Bronchial epithelial cell (primary cell): ENCODE measurements around the gene PCDH1. TPM values are rescaled to one million over a fixed set of nuclear protein-coding genes. Genes with fewer than 3 reads are reported as not detected.

Experiments used
- DNase-seq: peaks from one replicate; pipeline ENCODE4 v3.0.0-alpha.2; 2010; ENCODE audit warnings: low read depth
- FAIRE-seq: peaks from 2 replicates; lab custom pipeline; 2011; peaks lifted over from hg19 to GRCh38; lab: Jason Lieb, UNC
- H3K27me3 ChIP-seq: 2 replicates; pipeline ENCODE4 v1.5.1; 2011; ENCODE audit warnings: low read length; ENCODE audit not compliant: control insufficient read depth, insufficient read depth
- H3K36me3 ChIP-seq: 2 replicates; pipeline ENCODE4 v1.5.1; 2011; ENCODE audit warnings: low read length; ENCODE audit not compliant: control insufficient read depth, insufficient read depth
- H3K4me3 ChIP-seq: 2 replicates; pipeline ENCODE4 v1.5.1; 2011; ENCODE audit warnings: mild to moderate bottlenecking, low read depth, low read length, control low read depth
- total RNA-seq: library from RNA; depleted of rRNA; stranded (reverse); fragments of >200 nt; gene quantifications from 2 replicates; pipeline ENCODE4 v1.2.1, GENCODE V29; 2014
- TF ChIP-seq, protein P1 (sequence below): IDR thresholded peaks from 2 replicates; pipeline ENCODE4 v1.5.1; 2011; ENCODE audit warnings: mild to moderate bottlenecking, moderate library complexity, low read length, control low read depth, inconsistent platforms; ENCODE audit not compliant: insufficient read depth, severe bottlenecking

Gene PCDH1
- total RNA-seq, 1 donor from 2014 or later, result 85.3 TPM

DNA sequence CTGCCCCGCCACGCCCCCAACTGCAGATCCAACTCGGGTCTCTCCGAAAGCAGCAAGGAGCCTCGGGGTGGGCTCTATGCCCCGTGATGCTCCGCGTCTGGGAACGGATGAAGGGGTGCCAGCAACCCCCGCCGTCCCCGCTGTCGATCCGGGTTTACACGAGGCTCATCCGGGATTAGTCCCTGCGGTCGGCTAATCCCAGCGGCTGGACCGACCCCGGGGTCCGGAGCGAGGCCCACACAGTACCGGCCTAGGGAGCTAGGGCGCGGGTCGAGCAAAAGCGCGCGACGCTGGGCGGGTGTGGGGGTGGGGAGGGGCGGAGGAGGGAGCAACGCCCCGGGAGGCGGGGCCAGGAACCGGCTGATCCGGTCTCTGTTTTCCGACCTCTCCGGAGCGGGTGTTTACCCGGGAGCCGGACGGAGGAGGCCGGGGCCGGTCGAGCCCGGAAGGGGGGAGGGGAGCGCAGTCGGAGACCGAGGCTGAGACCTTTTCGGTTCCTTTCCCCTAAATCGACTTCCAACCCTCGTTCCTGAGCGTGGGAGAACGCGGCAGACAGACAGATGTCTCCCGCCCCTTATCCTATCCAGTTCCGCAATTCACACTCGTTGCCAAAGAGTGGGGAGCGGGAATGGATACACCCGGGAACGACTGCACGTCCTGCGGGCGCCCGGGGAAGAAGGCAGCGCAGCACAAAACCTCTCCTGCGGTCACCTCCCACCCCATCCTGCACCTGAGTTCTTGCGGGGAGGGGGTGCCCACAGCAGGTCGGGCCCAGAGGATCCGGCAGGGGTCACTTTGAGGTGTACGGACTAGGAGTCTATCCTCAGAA lies 28.6 kb downstream of the PCDH1 start:
- TF ChIP-seq, protein P1, sequence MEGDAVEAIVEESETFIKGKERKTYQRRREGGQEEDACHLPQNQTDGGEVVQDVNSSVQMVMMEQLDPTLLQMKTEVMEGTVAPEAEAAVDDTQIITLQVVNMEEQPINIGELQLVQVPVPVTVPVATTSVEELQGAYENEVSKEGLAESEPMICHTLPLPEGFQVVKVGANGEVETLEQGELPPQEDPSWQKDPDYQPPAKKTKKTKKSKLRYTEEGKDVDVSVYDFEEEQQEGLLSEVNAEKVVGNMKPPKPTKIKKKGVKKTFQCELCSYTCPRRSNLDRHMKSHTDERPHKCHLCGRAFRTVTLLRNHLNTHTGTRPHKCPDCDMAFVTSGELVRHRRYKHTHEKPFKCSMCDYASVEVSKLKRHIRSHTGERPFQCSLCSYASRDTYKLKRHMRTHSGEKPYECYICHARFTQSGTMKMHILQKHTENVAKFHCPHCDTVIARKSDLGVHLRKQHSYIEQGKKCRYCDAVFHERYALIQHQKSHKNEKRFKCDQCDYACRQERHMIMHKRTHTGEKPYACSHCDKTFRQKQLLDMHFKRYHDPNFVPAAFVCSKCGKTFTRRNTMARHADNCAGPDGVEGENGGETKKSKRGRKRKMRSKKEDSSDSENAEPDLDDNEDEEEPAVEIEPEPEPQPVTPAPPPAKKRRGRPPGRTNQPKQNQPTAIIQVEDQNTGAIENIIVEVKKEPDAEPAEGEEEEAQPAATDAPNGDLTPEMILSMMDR, result no peak
- Histone ChIP-seq H3K27me3 (no peaks in the 10 kb centered on the region), H3K36me3 (no peaks in the 10 kb centered on the region), H3K4me3 (peak overlapping the region; percentile 67)
- no peak for FAIRE-seq
- DNase-seq, result peak; percentile 66

DNA sequence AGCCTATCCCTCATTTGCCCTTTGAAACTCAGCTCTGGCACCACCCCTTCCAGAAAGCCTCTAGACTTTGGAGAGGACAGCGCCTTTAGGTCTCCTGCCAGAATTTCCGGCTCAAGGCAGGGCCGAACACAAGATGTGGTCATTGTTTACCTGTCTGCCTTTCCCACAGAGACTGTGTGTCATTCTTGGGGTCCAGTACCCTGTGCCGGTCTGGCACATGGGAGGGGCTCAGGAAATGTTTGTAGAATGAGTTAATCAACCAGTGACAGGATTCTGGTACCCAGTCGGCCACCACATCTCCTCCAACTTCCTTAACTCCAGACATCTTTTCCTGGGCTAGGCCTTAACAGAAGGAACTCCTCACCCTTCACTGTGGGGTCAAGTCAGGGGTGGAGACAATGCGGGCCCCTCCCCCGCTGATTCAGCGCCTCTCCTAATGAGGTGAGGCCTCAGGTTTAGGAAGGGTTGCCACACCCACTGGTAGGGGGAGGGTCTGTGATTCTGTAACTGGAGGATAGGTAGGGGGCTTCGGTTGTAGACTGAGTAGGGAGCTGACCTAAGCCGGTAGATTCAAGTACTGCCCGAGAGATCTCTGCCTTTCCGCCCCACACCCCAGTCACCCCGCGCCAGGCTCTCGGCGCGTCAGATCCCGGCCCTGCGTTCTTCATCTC lies 29.3 kb downstream of the PCDH1 start:
- TF ChIP-seq, protein P1, result no peak
- H3K27me3 ChIP-seq, result no peaks in the 10 kb centered on the region
- DNase-seq (peak; percentile 97), FAIRE-seq (no peak)
- H3K36me3 ChIP-seq, result no peaks in the 10 kb centered on the region
- peak overlapping the region; percentile 67 for H3K4me3 ChIP-seq

DNA sequence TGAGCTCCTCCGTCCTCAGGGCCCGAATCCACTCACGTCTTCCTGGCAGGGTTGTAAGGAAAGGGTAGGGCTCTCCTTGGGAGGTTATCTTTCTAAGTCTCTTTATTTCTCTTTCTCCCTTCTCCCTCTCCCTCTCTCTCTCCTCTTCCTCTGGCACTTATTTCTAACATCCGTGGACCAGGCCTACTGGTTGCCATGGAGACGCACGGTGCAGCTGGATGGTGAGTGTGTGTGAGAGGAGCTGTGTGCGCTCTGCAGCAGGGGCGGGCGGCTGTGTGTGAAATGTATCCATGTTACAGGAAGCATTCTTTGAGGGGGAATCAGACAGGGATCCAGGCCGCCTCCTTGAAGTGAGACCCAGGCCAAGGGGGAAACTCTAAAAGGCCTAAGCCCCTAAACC lies 32.2 kb downstream of the PCDH1 start:
- DNase-seq (no peak), FAIRE-seq (no peak)
- TF ChIP-seq, protein P1, result no peak
- H3K27me3 ChIP-seq, result no peaks in the 10 kb centered on the region
- H3K36me3 ChIP-seq, result no peaks in the 10 kb centered on the region
- H3K4me3 ChIP-seq, result no peak overlapping the region

DNA sequence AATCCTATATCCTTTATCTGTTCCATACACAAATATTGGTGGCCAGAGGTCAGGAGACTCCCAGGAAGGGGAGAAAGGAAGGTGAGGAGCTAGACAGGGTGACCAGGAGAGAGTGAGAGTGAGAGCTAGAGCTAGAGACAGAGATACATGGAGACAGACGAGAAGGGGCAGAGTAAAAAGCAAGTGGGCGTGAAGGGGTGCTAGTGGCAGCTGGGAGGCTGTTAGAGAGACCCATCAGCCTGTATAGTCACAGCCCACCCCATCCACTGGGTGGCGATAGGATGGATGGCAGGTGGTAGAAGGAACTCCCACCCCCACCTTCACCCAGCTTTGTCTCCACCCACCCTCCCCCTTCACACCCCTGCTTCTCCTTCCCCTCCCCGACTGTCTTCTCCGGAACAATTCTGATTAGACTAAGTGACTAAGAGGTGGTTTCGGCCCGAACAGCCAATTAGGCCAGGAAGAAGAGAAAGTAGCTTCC lies 32.8 kb downstream of the PCDH1 start:
- Histone ChIP-seq H3K4me3 (no peak overlapping the region), H3K27me3 (no peaks in the 10 kb centered on the region), H3K36me3 (no peaks in the 10 kb centered on the region)
- no peak for DNase-seq
- FAIRE-seq, result no peak
- TF ChIP-seq, protein P1, result peak; percentile 10

DNA sequence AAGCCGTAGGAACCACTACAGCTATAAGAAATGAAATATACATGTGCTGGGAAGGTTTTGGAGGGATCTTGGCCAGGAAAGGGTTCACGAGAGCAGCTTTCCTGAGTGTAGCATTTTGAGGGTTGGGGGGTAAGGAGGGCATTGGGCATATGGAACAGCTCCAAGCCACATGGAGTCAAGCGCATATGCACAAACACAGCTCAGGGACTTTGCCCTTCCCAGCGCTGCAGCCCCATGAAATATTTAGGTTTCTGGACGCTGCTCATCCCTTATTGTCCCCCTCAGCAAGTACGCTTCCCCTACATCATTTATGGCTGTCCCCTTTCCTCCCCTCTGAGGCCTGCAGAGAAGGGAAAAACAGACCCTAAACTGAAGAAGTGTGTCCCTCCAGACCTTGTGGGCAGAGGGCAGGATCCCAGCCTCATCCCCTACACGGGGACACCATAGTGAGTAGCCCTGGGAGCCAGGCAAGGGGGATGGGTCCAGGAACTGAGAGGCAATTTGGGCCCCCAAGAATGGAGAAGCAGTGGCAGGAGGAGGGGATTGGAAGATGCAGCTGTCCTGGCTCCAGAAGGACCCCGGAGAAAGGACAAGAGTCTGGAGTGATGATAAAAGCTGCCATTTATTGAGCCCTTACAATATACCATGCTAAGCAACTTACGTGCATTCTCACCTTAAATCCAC lies 33.7 kb downstream of the PCDH1 start:
- Histone ChIP-seq H3K27me3 (no peaks in the 10 kb centered on the region), H3K36me3 (no peaks in the 10 kb centered on the region), H3K4me3 (no peak overlapping the region)
- FAIRE-seq, result no peak
- TF ChIP-seq, protein P1, result no peak
- DNase-seq, result no peak
